GM23248 (cell line): Measurements from ENCODE around the gene AGTR1.
"Not testable (repeated sequence)": the region's sequence is repeated elsewhere in the genome, so short reads cannot be mapped to it uniquely, and the experiment has no call there.

Experiments used
- EZH2 ChIP-seq: fragments of 200-600 bp; sonication (generic); IDR thresholded peaks from 2 replicates; pipeline ENCODE4 v1.6.1; 2018; ENCODE audit warnings: antibody characterized with exemption, mild to moderate bottlenecking; ENCODE audit not compliant: insufficient read depth, poor library complexity, severe bottlenecking
- EZH2phosphoT487 ChIP-seq: fragments of 200-600 bp; sonication (generic); IDR thresholded peaks from 2 replicates; pipeline ENCODE4 v1.6.1; 2018; ENCODE audit warnings: antibody characterized with exemption, moderate library complexity, mild to moderate bottlenecking, low read depth; ENCODE audit not compliant: insufficient read depth

DNA sequence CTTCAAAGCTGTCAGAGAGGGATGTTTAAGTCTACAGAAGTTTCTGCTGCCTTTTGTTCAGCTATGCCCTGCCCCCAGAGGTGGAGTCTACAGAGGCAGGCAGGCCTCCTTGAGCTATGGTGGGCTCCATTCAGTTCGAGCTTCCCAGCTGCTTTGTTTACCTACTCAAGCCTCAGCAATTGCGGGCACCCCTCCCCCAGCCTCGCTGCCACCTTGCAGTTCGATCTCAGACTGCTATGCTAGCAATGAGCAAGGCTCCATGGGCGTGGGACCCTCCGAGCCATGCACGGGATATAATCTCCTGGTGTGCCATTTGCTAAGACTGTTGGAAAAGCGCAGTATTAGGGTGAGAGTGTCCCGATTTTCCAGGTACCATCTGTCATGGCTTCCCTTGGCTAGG, 88.5 kb downstream of the AGTR1 start:
- TF ChIP-seq EZH2, EZH2phosphoT487: not testable (repeated sequence)
